OCI-M2 (cell line): ENCODE data around the gene POLR3G.

Source experiments
- DNase-seq: peaks from one replicate; lab custom pipeline; 2025; ENCODE audit not compliant: unreplicated experiment; lab: John Stamatoyannopoulos, UW

POLR3G gene, protein sequence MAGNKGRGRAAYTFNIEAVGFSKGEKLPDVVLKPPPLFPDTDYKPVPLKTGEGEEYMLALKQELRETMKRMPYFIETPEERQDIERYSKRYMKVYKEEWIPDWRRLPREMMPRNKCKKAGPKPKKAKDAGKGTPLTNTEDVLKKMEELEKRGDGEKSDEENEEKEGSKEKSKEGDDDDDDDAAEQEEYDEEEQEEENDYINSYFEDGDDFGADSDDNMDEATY

DNA sequence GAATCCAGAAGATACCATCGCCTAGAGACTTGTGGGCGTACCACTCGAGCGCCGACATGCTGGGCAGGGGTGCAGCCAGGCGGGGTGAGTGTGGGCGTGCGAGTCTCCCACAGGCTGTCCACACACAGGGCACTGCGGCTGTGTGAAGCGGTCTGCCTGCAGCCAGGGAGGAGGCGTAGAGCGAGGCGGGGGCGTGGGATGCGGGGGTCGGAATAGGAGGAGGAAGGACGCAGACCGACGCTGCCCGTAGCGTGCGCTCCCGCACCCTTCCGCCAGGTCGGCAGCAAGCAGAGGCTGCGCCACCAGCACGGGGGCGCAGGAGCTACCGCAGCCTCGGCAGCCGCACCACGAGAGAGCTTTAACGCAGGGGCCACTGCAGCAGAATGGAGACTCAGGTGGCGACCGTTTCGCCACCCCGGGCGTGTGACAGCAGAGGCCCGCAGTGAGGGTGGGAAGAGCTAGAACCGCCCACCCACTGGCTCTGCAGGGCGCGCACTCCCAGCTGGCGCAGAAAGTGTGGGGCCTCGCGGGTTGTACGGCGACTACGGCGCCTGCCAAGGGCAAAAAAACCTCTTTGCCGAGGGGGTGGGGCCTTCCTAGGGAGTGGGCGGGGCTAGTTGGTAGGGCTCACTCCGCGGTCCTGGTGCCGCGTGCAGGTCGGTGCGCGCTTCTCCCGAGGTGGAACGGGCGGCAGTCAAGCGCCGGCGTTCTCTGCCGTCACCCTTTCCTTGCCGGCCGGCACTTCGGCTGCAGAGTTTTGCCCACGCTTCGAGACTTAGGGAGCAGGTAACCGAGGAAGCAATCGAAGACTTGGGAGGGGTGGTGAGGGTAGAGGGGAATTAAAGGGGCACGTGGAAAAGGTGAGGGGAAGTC, at the start of gene POLR3G, which contains the start of gene MBLAC2:
TSS of gene POLR3G (plus strand) at position 630 of the 873 bp plus-strand sequence. CDS start 10,704 bp downstream, outside the sequence.
TSS of gene MBLAC2 (minus strand) at position 537 of the 873 bp plus-strand sequence. CDS start at position 58, 479 bp downstream.
- peak; percentile 41 for DNase-seq

DNA sequence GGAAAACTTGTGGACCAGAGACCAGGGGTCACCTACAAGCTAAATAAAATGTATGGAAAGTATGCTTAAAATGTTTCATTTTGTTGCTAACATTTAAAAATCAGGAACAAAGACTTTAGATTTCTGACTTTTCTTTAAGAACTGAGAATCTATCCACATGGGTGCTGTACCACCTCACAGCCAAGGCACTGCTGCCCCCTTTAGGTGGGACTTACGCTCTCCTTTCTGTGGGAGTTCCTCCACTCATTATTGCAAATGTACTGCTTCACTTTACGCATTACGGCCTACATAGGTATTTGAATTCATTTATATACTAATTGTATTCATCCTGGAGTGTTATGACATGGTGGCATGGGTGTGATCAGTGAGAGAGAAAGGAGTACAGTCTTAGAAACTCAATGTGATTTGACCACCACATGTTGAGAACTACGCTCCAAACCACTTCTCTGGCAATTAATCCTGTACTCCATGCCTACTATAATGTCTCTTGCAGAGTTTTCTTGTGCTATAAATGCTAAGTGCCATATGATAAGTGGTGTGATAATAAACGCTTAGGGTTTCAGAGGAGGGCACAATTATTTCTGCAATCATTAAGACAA, 40.4 kb upstream of the POLR3G start:
- no peak for DNase-seq

DNA sequence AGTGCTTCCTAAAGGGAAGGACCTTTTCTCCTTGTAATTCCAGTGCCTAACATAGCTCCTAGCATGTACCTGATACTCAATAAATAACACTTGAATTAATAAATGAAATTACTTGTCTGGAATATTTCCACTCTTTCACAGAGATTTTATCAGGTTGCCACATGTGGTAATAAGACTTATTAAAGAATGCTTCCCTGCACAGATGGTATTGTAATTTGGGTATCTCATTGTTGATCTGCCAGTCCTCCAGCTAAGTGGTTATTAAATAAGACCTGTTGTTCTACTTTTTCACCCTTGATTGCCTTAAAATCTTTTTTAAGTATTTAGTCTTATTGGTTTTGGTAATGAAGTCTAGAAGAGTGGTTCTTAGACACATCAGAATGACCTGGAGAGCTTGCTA, 37.0 kb upstream of the POLR3G start:
- DNase-seq, result no peak

DNA sequence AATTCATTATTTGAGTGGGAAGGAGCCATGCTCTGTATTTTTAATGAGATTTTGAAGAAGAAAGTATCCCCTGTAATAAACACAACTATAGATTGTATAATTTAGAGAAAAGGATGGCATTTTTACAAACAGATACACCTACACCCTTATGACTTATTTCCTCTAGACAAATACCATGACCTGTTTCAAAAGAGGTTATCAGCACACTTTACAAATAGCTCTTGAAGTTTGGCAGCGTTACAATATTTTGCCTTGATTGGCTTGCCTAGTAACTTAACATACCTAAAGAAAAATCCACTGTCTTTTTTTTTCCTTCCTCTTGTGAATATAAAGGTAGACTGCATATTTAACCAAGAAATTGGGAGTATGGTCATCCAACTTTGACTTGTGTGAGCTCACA, 36.6 kb upstream of the POLR3G start:
- DNase-seq, result no peak

DNA sequence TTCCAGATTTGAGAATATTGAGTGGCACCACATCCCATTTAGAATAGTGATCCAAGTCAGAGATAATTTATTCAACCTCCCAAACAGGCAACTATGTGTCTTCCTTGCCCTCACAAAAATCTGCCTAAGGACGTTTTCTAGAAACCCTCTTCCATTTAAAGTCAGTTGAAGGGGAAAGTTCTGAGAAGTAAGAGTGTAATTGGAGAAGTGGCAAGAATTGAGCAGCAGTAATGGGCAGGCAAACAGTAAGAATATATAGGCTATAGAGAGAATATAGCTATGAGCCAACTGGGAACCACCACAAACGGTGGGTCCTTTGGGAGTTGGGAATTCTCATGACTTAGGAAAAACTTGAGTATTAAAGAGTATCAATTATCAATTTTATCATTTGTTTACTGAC, 34.0 kb upstream of the POLR3G start:
- no peak for DNase-seq

DNA sequence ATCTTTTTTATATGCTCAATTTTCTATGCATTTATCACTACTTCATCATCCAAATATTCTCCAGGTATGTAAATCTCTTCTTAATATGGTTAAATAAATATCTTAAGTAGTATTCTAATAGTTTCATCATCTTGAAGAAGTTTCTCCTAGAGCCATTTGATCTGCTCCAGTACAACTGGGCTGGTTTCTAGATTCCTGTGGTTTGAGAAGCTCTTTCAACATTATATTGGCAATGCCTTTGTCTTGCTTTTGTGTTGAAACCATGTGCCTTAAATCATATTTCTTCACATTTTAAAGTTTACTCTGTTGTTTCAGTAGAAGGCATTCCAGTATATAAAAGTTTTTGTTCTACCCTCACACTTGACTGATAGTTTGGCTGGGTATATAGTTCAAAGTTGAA, 27.7 kb upstream of the POLR3G start:
- DNase-seq, result no peak

DNA sequence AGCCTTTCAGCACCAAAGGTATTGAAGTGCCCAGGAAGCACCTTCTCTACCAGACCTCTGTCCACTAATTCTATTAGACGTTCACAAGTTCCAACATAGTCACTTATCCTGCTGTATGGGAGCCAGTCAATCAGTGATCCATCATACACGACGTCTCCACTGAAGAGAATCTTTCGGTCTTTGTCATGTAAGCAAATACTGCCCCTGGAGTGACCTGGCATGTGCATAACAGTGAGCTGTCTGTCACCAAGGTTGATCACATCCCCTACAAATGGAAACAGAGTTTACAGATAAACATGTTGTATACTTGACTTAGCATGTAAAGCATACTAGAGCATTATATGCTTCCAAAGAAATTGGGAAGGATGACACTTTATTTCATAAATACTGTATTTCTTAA, 13.4 kb upstream of the POLR3G start:
- no peak for DNase-seq

DNA sequence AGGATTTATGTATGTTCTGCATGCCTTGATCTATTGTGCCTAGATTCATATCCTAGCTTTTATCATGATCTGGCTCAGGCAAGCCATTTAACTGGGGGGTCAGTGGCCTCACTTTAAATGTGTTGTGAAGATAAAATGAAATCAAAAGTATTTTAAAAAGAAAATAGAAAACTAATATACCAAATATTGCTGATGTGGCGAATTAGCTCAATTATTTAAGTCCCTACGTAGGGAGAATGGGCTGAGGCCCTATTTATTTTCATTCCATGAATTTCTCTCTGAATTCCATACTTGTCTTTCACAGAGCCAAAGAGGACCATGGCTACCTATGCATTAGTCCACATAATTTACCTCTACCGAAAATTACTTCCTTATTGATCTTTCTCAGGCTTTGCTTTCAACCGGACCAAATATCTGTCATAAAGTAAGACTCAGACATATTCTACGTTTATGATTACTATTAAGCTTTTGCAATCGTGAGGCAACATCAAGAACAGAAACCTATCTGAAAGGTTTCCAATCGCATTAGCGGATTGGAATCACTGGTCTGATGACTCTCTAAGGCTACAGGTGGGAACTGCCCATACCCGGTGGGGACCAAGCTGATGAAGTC, 1.8 kb upstream of the POLR3G start:
- no peak for DNase-seq

DNA sequence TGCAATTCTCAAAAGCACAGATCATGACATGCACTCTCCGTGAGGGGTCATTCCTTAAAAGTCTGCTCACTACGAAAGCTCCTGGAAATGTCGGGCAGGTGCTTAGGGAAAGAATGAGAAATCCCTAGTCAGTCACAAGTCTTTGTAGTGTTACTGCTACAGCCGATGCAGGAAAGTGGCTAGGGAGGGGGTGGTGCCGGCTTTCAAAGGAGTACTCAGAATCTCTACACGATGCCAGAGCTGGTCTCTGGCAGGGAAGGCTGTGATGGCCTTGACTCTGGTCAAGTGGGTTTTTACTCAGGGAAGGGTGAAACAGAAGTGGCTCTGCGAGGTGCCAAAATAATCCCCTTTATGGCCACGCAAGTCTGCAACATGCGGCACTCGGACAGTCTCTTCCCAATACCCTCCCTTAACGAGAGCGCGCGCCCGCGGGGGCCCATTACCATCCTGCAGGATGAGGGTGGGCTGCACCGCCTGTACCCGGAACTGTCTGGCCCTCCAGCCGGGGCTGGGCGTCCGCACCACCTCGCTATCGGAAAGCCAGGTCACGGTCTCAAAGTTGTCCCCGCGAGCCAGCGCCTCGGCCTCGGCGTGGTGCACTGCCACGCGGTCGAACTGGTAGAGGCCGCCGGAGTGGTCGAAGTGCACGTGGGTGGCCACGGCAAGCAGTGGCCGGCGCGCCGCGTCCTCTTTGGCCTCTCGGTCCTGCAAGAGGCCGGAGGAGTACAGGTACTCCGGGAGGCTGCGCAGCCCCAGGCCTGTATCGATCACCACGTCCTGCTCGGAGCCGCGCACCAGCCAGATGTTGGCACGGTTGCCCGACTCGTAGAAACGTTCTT, 1.0 kb upstream of the POLR3G start:
- DNase-seq, result peak; percentile 41

DNA sequence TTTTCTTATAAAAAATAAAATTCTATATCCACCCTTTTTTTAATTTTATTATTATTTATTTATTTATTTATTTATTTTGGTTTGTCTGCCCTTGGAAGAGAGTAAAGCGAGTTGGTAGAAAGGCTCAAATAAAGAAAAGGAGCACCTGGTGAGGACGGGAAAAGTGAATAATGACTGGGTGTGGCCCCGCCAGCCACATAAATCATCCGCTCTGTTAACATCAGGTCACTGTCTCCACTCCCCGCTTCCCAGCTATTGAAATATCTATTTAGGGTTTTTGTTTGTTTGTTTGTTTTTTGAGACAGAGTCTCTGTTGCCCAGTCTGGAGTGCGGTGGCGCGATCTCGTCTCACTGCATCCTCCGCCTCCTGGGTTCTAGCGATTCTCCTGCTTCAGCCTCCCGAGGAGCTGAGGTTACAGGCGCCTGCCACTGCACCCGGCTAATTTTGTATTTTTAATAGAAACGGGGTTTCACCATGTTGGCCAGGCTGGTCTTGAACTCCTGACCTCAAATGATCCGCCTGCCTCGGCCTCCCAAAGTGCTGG, 844 bp downstream of the POLR3G start:
- no peak for DNase-seq

DNA sequence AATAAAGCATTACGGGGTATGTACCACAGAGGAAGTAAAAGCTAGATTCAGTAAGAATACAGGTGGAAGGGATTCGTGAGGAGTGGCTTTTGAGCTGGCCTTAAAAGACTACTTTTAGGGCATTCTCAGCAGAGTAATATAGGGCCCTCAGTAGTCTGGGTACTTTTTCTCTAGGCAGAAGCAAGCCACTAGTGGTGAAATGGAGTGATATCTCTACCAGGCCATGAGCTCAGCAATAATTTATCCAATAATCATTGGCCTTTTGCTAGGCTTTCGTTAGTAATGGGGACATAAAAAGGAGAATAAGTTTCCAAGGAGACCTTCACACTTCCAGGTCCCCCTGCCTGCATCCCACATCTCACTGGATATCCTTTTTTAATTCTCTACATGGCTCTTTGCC, 1.7 kb downstream of the POLR3G start:
- DNase-seq, result no peak

DNA sequence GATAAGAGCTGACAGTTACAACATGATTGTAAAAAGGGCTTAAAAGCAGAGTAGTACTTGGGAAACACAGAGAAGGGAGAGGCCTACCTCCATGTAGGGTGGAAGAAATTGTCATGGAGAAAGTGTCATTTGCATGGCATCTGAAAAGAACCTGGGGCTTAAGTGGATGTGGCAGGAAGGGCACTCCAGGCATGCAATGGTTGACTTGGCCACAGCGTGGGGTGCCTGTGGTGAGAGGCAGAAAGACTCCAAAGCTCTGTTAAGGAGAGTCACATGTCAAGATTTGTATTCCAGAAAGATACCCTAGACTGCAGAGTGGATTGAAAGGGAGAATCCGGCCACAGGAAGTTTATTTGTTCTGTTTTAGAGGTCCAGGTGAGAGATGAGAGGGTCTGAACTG, 2.4 kb downstream of the POLR3G start:
- DNase-seq, result no peak

DNA sequence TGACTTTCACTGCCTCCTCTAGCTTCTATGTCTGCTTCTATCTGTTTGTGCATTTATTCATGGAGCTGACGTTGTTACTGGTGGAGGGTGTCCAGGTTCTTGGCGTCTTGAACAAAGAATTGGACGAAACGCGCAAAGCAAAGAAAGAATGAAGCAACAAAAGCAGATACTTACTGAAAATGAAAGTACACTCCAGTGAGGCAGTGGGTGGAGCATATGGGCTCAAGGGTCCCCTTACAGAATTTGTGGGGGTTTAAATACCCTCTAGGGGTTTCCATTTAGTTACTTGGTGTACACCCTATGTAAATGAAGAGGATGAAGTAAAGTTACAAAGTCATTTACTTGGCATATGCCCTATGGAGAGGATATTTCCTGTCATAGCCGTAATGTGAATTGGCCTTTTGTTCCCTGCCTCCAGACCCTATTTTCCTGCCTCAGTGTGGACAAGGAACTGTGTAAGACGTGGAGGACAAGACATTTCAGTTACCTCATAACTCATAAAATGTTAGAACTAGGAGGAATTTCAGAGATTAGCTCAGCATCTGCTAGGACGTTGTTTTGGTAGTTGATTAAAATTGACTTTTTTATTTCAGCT, 3.1 kb downstream of the POLR3G start:
- no peak for DNase-seq

DNA sequence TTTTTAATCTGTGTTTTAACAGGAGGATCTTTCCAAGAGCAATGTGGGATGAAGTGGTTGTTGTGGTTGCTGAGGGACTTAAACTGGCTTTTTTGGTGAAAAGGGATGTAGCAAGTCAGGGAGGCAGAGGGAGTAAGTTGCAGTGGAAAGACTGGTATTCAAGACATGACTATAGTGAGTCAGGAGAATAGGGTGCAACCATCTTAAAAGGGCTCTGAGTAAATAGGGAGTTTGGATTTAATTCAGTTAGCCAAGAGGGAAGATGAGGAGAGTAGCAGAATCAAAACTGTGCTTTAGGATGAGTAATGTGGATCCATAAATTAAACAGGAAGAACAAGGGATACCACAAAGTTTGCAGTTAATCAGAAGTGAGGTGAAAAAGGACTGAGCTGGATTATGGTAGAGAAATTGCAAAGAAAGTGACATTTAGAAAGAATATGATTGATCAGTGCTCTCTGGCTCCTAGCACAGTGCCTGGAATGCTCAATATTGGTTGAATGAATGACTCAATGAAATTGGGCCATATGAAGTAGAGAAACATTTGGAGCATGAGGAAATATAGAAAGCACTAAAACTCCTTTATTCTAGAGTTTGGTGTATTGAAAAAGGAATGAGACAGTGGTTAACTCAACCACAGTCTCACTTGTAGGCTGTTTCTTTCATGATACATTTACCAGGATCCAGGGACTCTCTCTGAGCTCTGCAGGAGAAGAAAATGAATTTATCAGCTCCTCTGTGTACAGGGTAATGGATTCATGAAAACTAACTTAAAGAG, 5.1 kb downstream of the POLR3G start:
- no peak for DNase-seq

DNA sequence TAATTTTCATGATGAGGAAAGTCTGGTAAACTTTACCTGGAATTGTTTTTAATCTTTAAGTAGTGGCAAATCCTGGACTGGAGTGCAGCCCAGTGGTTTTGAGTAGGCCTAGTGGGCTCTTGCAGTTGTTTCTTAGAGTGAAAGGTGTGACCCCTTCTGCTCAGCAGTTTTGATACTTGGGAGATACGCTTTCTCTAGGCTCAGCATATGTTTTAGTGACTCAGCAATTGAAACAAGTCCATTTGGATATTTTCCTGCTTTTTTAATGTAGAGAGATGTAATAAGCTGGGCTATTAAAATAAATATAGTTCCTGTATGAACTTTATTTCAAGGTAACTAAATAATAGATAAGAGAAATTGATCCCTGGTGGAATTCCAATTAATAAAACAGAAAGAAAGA, 6.0 kb downstream of the POLR3G start:
- DNase-seq, result no peak

DNA sequence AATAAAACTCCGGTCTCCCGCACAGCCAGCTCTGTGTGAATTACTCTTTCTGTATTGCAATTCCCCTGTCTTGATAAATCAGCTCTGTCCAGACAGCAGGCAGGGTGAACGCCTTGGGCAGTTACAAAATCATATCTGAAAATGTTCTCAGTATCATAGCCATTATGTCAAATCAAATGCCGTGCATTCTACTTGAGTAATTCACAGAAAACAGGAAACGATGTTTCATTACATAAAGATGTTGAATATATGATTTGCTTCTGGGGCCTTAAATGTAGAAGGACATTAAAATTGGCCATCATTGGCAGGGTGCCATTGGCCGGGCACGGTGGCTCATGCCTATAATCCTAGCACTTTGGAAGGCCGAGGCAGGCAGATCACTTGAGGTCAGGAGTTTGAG, 8.5 kb downstream of the POLR3G start:
- DNase-seq, result no peak

DNA sequence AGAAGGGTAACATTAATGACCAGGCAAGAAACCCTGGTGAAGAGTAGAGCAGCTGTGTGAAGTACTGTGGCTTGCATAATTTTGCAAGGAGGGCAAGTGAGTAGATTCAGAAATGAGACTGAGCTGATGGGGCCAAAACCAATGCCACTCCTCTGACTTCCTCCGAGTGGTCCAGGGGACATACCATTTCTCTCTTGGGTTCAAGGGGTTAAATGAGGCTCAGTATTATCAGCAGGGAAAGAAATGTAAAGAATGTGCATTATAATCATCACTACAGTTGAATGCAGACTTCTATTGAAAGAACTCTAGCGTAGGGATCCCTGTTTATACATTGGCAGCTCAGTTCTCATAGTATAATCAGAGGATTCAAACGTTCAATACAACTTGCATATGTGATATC, 9.9 kb downstream of the POLR3G start:
- DNase-seq, result no peak

DNA sequence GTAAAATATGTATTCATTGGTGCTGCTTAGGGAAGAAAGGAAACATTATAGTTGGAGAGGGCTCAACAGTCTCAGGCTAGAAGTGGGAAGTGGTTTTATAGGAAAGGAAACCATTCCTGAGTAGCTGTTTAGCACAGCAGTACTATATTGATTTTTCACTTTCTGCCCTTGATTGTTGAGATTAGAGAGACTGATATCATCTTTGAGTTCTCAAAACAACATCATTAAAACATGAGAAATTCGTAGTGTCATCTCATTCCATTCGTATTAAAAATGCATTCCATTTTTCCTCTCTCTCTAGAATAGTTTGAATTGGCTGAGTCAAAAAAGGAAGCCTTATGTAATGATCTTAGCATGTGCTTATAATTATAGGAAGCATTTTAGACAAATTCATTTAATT, 14.1 kb downstream of the POLR3G start:
- DNase-seq, result no peak

DNA sequence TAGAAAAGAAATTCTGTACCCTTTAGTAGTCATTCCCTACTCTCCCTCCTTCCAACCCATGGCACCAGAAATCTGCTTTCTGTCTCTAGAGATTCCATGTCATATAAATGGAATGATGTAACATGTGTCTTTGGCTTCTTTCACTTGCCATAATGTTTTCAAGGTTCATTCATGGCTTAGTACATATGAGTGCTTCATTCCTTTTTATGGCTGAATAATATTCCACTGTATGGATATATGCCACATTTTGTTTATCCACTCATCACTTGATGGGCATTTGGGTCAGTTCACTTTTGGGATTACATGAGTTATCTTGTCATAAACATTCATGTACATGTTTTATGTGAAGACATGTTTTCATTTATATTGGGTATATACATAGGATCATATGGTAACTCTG, 19.4 kb downstream of the POLR3G start:
- no peak for DNase-seq
